Fibroblast of mammary gland (primary cell): ENCODE results near the gene PDGFRB.
A peak's percentile ranks its signal among the peaks of the same experiment; 100 is the strongest.

Experiments
- DNase-seq: peaks from one replicate; pipeline ENCODE4 v3.0.0-alpha.2; 2010; ENCODE audit warnings: low read depth
- H3K4me3 ChIP-seq: 2 replicates; pipeline ENCODE4 v1.5.1; 2011; ENCODE audit warnings: low read depth, mild to moderate bottlenecking, low read length, moderate library complexity; ENCODE audit not compliant: control insufficient read depth
- CTCF ChIP-seq: conservative IDR thresholded peaks from 2 replicates; pipeline ENCODE4 v1.5.1; 2011; ENCODE audit warnings: low read depth, low read length, inconsistent platforms; ENCODE audit not compliant: control insufficient read depth, insufficient read depth

PDGFRB gene

DNA sequence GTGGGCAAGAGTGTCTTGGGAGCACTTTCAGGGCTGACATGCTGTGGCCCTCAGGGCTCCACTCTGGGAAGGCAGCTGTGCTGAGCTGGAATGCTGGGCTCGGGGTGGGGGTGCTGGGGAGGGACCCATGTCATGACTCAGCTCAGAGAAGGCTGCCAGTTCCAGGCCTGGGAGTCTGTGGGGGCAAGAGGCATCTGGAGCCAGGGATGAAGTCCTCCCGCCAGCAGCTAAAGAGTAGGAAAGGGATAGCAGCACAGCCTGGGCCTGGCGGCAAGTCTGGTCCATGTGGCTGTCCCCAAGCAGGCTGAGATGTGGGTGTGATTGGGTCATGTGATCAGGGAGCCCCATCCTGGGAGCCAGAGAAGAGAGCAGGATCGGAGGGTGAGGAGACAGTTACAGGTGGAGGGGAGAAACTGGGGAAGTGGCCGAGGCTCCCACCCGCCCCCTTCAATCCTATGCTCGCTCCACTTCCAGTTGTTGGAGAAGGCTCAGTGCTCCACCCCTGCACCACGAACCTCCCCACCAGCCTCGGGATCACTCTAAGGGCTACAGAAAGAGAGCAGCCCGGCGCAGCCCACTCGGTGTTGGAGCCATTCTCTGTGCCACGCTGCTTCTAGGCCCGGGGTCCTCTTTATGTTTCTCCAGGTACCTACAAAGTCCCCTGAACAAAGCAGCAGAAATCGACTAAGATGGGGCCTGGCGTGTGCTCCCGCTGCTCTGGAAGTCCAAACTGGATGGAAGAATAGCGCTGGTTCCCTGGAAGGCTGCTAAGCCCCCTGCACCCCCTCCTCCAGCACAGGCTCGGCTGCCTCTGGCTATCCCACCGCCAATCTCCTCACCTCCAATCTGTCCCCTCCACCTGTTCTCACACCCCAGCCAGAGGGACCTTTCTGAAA lies 12.0 kb downstream of the PDGFRB start:
- DNase-seq: peak; percentile 97
- peak overlapping the region; percentile 26 for H3K4me3 ChIP-seq
- no peak for TF ChIP-seq CTCF

DNA sequence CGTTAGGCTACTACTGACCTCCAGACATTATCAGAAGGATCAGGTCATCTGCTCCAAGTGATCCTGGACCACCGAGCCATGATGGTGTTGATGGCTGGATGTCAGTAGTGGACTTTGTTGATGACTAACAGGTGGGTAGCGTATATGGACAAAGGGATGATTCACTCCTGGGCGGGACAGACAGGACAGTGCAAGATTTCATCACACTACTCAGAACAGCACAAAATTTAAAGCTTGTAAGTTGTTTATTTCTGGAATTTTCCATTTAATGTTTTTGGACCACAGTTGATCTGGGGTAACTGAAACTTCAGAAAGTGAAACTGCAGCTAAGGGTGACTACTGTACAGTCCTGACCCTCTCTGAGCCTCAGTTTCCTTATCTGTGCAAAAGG lies 12.7 kb downstream of the PDGFRB start:
- H3K4me3 ChIP-seq: no peak overlapping the region
- no peak for TF ChIP-seq CTCF
- DNase-seq: peak; percentile 98

- no peak for TF ChIP-seq CTCF
- no peak overlapping the region for H3K4me3 ChIP-seq
- DNase-seq: no peak
These were observed 13.3 kb downstream of the PDGFRB start for GRCh38 chr5:150142185-150142958.

DNA sequence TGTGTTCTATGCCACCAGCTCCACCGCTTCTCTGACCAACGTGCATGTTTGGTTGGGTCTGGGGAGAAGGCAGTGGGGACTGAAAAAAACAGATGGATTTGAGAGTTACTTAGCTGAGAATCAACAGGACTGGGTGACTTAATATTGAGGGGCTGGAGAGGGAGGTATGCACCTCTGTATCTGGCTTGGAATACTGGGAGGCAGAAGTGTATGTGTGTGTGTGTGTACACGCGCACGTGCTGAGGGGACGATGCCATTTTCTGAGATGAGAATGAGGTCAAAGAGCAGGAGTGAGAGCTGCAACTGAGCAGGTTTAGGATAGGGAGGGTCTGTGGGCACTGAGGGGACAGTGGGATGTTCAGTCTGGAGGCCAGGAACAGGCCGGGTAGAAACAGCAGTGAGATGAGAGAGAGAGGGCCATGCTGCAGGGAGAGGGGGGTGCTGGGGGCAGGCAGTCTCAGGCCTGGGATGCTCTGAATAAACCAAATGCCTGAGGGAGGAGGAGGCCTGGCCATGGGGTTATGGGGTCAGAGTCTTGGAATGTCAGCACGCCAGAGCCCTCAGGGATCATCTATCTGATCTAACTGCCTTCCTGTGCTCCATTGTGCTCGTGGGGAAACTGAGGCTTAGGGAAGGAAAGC lies 14.0 kb downstream of the PDGFRB start:
- peak; percentile 79 for DNase-seq
- no peak overlapping the region for H3K4me3 ChIP-seq

DNA sequence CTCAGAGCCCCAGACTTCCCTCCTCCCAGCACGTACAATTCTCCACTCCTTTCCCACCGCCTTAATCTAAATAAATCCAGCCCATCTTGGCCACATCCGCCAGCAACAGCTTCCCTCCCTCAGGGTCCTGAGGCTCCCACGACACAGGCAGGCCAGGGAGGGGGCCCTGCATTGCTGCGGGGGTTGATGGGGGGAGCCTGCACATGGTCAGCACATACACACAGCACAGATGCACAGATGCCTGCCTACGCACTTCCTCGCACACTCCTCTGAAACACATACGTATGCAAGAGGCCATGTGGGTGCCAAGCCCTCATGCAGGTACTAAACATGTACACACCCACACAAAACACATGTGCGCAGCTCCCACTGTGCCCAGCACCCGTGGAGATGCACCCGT lies 14.8 kb downstream of the PDGFRB start:
- peak; percentile 91 for DNase-seq
- no peak for TF ChIP-seq CTCF
- no peak overlapping the region for H3K4me3 ChIP-seq

More for the DNA sequence above, 14.0 kb downstream of the PDGFRB start:
- TF ChIP-seq CTCF: no peak

DNA sequence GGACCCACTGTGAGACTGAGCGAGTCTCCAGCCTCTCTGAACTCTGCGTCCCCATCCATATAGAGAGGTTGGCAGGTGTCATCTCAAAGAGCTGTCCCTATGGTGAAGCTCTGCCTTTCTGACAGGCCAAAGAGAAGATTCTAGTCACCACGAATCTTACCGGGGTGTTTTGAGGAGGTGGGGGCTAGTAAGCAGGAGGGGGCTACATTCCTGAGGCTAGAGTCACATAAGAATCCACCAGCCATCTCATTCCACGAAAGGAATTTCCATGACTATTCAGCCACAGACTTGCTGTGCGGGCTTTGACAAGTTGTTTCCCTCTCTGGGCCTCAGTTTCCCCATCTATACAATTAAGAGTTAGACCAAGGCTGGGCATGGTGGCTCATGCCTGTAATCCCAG lies 16.3 kb downstream of the PDGFRB start:
- no peak for TF ChIP-seq CTCF
- H3K4me3 ChIP-seq: no peak overlapping the region
- DNase-seq: peak; percentile 65
